Measurements from ENCODE around the gene FAM237A.

Gene FAM237A

GRCh38 chr2:206616151-206616550, 26.1 kb upstream of the FAM237A start:
- H3K14ac ChIP-seq (ENCODE audit: low read length), result no peak overlapping the region
- H4K91ac ChIP-seq (ENCODE audit: low read depth, low read length, poor library complexity), result no peak overlapping the region
- DNase-seq (ENCODE audit: low spot score), result no peak
- no peak overlapping the region for H3K4me2 ChIP-seq (ENCODE audit: insufficient read depth, low read length, poor library complexity, severe bottlenecking)
- no peak overlapping the region for H3K23ac ChIP-seq (ENCODE audit: low read depth, low read length, poor library complexity)
- H3K36me3 ChIP-seq (replicated peaks in 1 of 2; ENCODE audit: control insufficient read depth in 2 of 2, insufficient read depth in 2 of 2, low read length in 2 of 2), result peaks cover 0 to 3% of the 10 kb centered on the region in 2 donors
- no peak overlapping the region for H3K4me3 ChIP-seq (ENCODE audit: low read length in 2 of 2)
- no peak overlapping the region for H3K27ac ChIP-seq (replicated peaks; ENCODE audit: low read length)
- no peak overlapping the region for H2BK15ac ChIP-seq (ENCODE audit: low read length)
- H2BK5ac ChIP-seq (ENCODE audit: low read length), result no peak overlapping the region
- no peak overlapping the region for H2AK5ac ChIP-seq (ENCODE audit: low read depth, low read length)
- peaks cover 0 to 8% of the 10 kb centered on the region in 2 donors for H3K9me3 ChIP-seq (replicated peaks in 1 of 2; ENCODE audit: control insufficient read depth in 2 of 2, insufficient read depth in 1 of 2, low read depth in 1 of 2, low read length in 2 of 2)
- no CpG with 5 or more reads among the region's 2 CpGs for WGBS, 2 donors (ENCODE audit: extremely low coverage in 2 of 2, insufficient read length in 2 of 2, insufficient replicate concordance in 1 of 2)
- peaks cover 7 to 8% of the 10 kb centered on the region in 2 donors for H3K4me1 ChIP-seq (ENCODE audit: control insufficient read depth in 2 of 2, insufficient read depth in 1 of 2, low read depth in 1 of 2, low read length in 2 of 2)
- no peak overlapping the region for H3K4ac ChIP-seq (ENCODE audit: low read length)
- H3K9ac ChIP-seq (ENCODE audit: low read depth, low read length, poor library complexity), result no peak overlapping the region
- H3K27me3 ChIP-seq (ENCODE audit: control insufficient read depth in 3 of 3, insufficient read depth in 3 of 3, low read depth in 1 of 3, low read length in 3 of 3), result no peaks in the 10 kb centered on the region
- H2BK12ac ChIP-seq (ENCODE audit: low read length), result no peak overlapping the region
- no peak overlapping the region for H3K18ac ChIP-seq (ENCODE audit: low read length)
- no peaks in the 10 kb centered on the region for H3K79me1 ChIP-seq (ENCODE audit: low read depth, low read length)
- no peak overlapping the region for H4K8ac ChIP-seq (ENCODE audit: low read depth, low read length)
- no peak overlapping the region for H2AFZ ChIP-seq (ENCODE audit: low read length)
- no peak overlapping the region for H2BK120ac ChIP-seq (ENCODE audit: low read depth, low read length)

- no peaks in the 10 kb centered on the region for H3K27me3 ChIP-seq (ENCODE audit: control insufficient read depth in 3 of 3, insufficient read depth in 3 of 3, low read depth in 1 of 3, low read length in 3 of 3)
- no peak overlapping the region for H3K23ac ChIP-seq (ENCODE audit: low read depth, low read length, poor library complexity)
- no peak for DNase-seq (ENCODE audit: low spot score)
- no peak overlapping the region for H3K14ac ChIP-seq (ENCODE audit: low read length)
- no peak overlapping the region for H4K8ac ChIP-seq (ENCODE audit: low read depth, low read length)
- peaks cover 4 to 6% of the 10 kb centered on the region in 2 donors for H3K4me1 ChIP-seq (ENCODE audit: control insufficient read depth in 2 of 2, insufficient read depth in 1 of 2, low read depth in 1 of 2, low read length in 2 of 2)
- H3K79me1 ChIP-seq (ENCODE audit: low read depth, low read length), result no peaks in the 10 kb centered on the region
- H3K4me2 ChIP-seq (ENCODE audit: insufficient read depth, low read length, poor library complexity, severe bottlenecking), result no peak overlapping the region
- no peak overlapping the region for H3K4me3 ChIP-seq (ENCODE audit: low read length in 2 of 2)
- no CpG with 5 or more reads among the region's 3 CpGs for WGBS, 2 donors (ENCODE audit: extremely low coverage in 2 of 2, insufficient read length in 2 of 2, insufficient replicate concordance in 1 of 2)
- H3K4ac ChIP-seq (ENCODE audit: low read length), result no peak overlapping the region
- H2BK5ac ChIP-seq (ENCODE audit: low read length), result no peak overlapping the region
- no peaks in the 10 kb centered on the region for H3K36me3 ChIP-seq (replicated peaks in 1 of 2; ENCODE audit: control insufficient read depth in 2 of 2, insufficient read depth in 2 of 2, low read length in 2 of 2)
- H2AFZ ChIP-seq (ENCODE audit: low read length), result no peak overlapping the region
- H2BK15ac ChIP-seq (ENCODE audit: low read length), result no peak overlapping the region
- H2AK5ac ChIP-seq (ENCODE audit: low read depth, low read length), result no peak overlapping the region
- no peak overlapping the region for H3K27ac ChIP-seq (replicated peaks; ENCODE audit: low read length)
- H3K18ac ChIP-seq (ENCODE audit: low read length), result no peak overlapping the region
- H3K9ac ChIP-seq (ENCODE audit: low read depth, low read length, poor library complexity), result no peak overlapping the region
- no peak overlapping the region for H2BK120ac ChIP-seq (ENCODE audit: low read depth, low read length)
- H2BK12ac ChIP-seq (ENCODE audit: low read length), result no peak overlapping the region
- no peaks in the 10 kb centered on the region for H3K9me3 ChIP-seq (replicated peaks in 1 of 2; ENCODE audit: control insufficient read depth in 2 of 2, insufficient read depth in 1 of 2, low read depth in 1 of 2, low read length in 2 of 2)
- H4K91ac ChIP-seq (ENCODE audit: low read depth, low read length, poor library complexity), result no peak overlapping the region
Measured at GRCh38 chr2:206619011-206619410, 23.3 kb upstream of the FAM237A start.

GRCh38 chr2:206626108-206626507, 16.2 kb upstream of the FAM237A start:
- H3K36me3 ChIP-seq (replicated peaks in 1 of 2; ENCODE audit: control insufficient read depth in 2 of 2, insufficient read depth in 2 of 2, low read length in 2 of 2), result no peaks in the 10 kb centered on the region
- DNase-seq (ENCODE audit: low spot score), result no peak
- no CpG with 5 or more reads among the region's 2 CpGs for WGBS, 2 donors (ENCODE audit: extremely low coverage in 2 of 2, insufficient read length in 2 of 2, insufficient replicate concordance in 1 of 2)

GRCh38 chr2:206627632-206628031, 14.7 kb upstream of the FAM237A start:
- Histone ChIP-seq H3K9ac (ENCODE audit: low read depth, low read length, poor library complexity) (no peak overlapping the region), H3K27me3 (ENCODE audit: control insufficient read depth in 3 of 3, insufficient read depth in 3 of 3, low read depth in 1 of 3, low read length in 3 of 3) (peaks cover 0 to 3% (median 0%) of the 10 kb centered on the region in 3 experiments), H3K23ac (ENCODE audit: low read depth, low read length, poor library complexity) (no peak overlapping the region), H2BK120ac (ENCODE audit: low read depth, low read length) (no peak overlapping the region), H3K27ac (replicated peaks; ENCODE audit: low read length) (no peak overlapping the region), H2AFZ (ENCODE audit: low read length) (no peak overlapping the region), H2AK5ac (ENCODE audit: low read depth, low read length) (no peak overlapping the region), H3K18ac (ENCODE audit: low read length) (no peak overlapping the region), H3K4ac (ENCODE audit: low read length) (no peak overlapping the region), H3K4me1 (ENCODE audit: control insufficient read depth in 2 of 2, insufficient read depth in 1 of 2, low read depth in 1 of 2, low read length in 2 of 2) (peaks cover 6 to 8% of the 10 kb centered on the region in 2 donors), H3K9me3 (replicated peaks in 1 of 2; ENCODE audit: control insufficient read depth in 2 of 2, insufficient read depth in 1 of 2, low read depth in 1 of 2, low read length in 2 of 2) (no peaks in the 10 kb centered on the region), H3K14ac (ENCODE audit: low read length) (no peak overlapping the region), H2BK12ac (ENCODE audit: low read length) (no peak overlapping the region), H3K4me3 (ENCODE audit: low read length in 2 of 2) (no peak overlapping the region), H4K91ac (ENCODE audit: low read depth, low read length, poor library complexity) (no peak overlapping the region), H3K36me3 (replicated peaks in 1 of 2; ENCODE audit: control insufficient read depth in 2 of 2, insufficient read depth in 2 of 2, low read length in 2 of 2) (no peaks in the 10 kb centered on the region), H4K8ac (ENCODE audit: low read depth, low read length) (no peak overlapping the region), H2BK5ac (ENCODE audit: low read length) (no peak overlapping the region), H2BK15ac (ENCODE audit: low read length) (no peak overlapping the region), H3K4me2 (ENCODE audit: insufficient read depth, low read length, poor library complexity, severe bottlenecking) (no peak overlapping the region), H3K79me1 (ENCODE audit: low read depth, low read length) (no peaks in the 10 kb centered on the region)
- DNase-seq (ENCODE audit: low spot score), result no peak

More at GRCh38 chr2:206626108-206626507, 16.2 kb upstream of the FAM237A start:
- no peak overlapping the region for H2BK5ac ChIP-seq (ENCODE audit: low read length)
- no peaks in the 10 kb centered on the region for H3K9me3 ChIP-seq (replicated peaks in 1 of 2; ENCODE audit: control insufficient read depth in 2 of 2, insufficient read depth in 1 of 2, low read depth in 1 of 2, low read length in 2 of 2)
- H2AK5ac ChIP-seq (ENCODE audit: low read depth, low read length), result no peak overlapping the region
- no peak overlapping the region for H4K91ac ChIP-seq (ENCODE audit: low read depth, low read length, poor library complexity)
- no peak overlapping the region for H3K4ac ChIP-seq (ENCODE audit: low read length)
- H2BK120ac ChIP-seq (ENCODE audit: low read depth, low read length), result no peak overlapping the region
- H2BK12ac ChIP-seq (ENCODE audit: low read length), result no peak overlapping the region
- H4K8ac ChIP-seq (ENCODE audit: low read depth, low read length), result no peak overlapping the region
- no peak overlapping the region for H3K14ac ChIP-seq (ENCODE audit: low read length)
- H2BK15ac ChIP-seq (ENCODE audit: low read length), result no peak overlapping the region
- H3K79me1 ChIP-seq (ENCODE audit: low read depth, low read length), result no peaks in the 10 kb centered on the region
- H3K4me2 ChIP-seq (ENCODE audit: insufficient read depth, low read length, poor library complexity, severe bottlenecking), result no peak overlapping the region
- no peak overlapping the region for H3K9ac ChIP-seq (ENCODE audit: low read depth, low read length, poor library complexity)
- no peak overlapping the region for H3K27ac ChIP-seq (replicated peaks; ENCODE audit: low read length)
- H3K27me3 ChIP-seq (ENCODE audit: control insufficient read depth in 3 of 3, insufficient read depth in 3 of 3, low read depth in 1 of 3, low read length in 3 of 3), result peaks cover 0 to 3% (median 0%) of the 10 kb centered on the region in 3 experiments
- H3K23ac ChIP-seq (ENCODE audit: low read depth, low read length, poor library complexity), result no peak overlapping the region
- no peak overlapping the region for H3K18ac ChIP-seq (ENCODE audit: low read length)
- no peak overlapping the region for H3K4me3 ChIP-seq (ENCODE audit: low read length in 2 of 2)
- H2AFZ ChIP-seq (ENCODE audit: low read length), result no peak overlapping the region
- peaks cover 6 to 8% of the 10 kb centered on the region in 2 donors for H3K4me1 ChIP-seq (ENCODE audit: control insufficient read depth in 2 of 2, insufficient read depth in 1 of 2, low read depth in 1 of 2, low read length in 2 of 2)
